K562 (cell line): ENCODE measurements around the gene FZD4. TPM values are rescaled to one million over a fixed set of nuclear protein-coding genes. Genes with fewer than 3 reads are reported as not detected.

Experiments
- ATAC-seq: fragments of 200-7000 bp; cut with Tn5 transposase; 3 replicates; pipeline ENCODE4 v1.9.1; 2020; ENCODE audit warnings: moderate library complexity
- BruUV-seq: library from RNA; stranded (reverse); fragments of 400-500 nt; replicated peaks from 2 replicates; lab custom pipeline; 2021; lab: Mats Ljungman, UMichigan
- CTCF ChIA-PET: fragments of 300-600 bp; formaldehyde crosslinking; extraction: SDS; loops from one replicate; lab custom pipeline; 2021; ENCODE audit warnings: low intra/inter-chr PET ratio; lab: Yijun Ruan, JAX
- POLR2A ChIA-PET: fragments of 300-600, 350-650 bp; sonication (Branson Sonifier 250); formaldehyde crosslinking; extraction: SDS; loops from one replicate; lab custom pipeline; 2021; ENCODE audit warnings: antibody characterized with exemption, inconsistent platforms; lab: Yijun Ruan, JAX
- DNase-seq, 4 experiments: peaks; one replicate each; pipeline versions ENCODE4 v3.0.0 to v3.0.0-alpha.2; 2011 to 2018; ENCODE audit warnings: low spot score in 3 of 4, mixed read lengths in 3 of 4; ENCODE audit errors: extremely low read depth in 1 of 4
- FAIRE-seq: peaks from 2 replicates; lab custom pipeline; 2011; peaks lifted over from hg19 to GRCh38; lab: Jason Lieb, UNC
- H2AFZ ChIP-seq: 2 replicates; pipeline ENCODE4 v1.6.0; 2011; ENCODE audit warnings: low read depth, low read length, control low read depth, inconsistent platforms
- H3K27ac ChIP-seq: fragments of 200-600 bp; 3 replicates; pipeline ENCODE4 v1.8.0; 2011; ENCODE audit warnings: low read depth, mild to moderate bottlenecking, control low read depth, inconsistent platforms, low read length, moderate library complexity, mixed read lengths; ENCODE audit errors: extremely low read depth
- H3K27me3 ChIP-seq, 2 experiments: fragments of 300-600 bp in 1 of 2; 2 replicates in 1 of 2; 3 replicates in 1 of 2; pipeline versions ENCODE4 v1.6.0 to v1.8.0; 2011; ENCODE audit warnings: inconsistent platforms in 2 of 2, low read length in 2 of 2, mild to moderate bottlenecking in 1 of 2, mixed read lengths in 1 of 2, moderate library complexity in 1 of 2; ENCODE audit not compliant: control insufficient read depth in 2 of 2, insufficient read depth in 2 of 2
- H3K36me3 ChIP-seq: fragments of 300-600 bp; 3 replicates; pipeline ENCODE4 v1.8.0; 2011; ENCODE audit warnings: mild to moderate bottlenecking, low read length, inconsistent platforms; ENCODE audit not compliant: control insufficient read depth, insufficient read depth
- H3K4me1 ChIP-seq, 2 experiments: fragments of 200-600 bp in 1 of 2; replicated peaks in 1 of 2; 2 replicates in 1 of 2; 3 replicates in 1 of 2; pipeline versions ENCODE4 v1.5.1 to v1.8.0; 2011; ENCODE audit warnings: inconsistent platforms in 2 of 2, low read length in 2 of 2, mild to moderate bottlenecking in 1 of 2, mixed read lengths in 1 of 2, moderate library complexity in 1 of 2; ENCODE audit not compliant: control insufficient read depth in 2 of 2, insufficient read depth in 2 of 2
- H3K4me2 ChIP-seq: 2 replicates; pipeline ENCODE4 v1.6.1; 2011; ENCODE audit warnings: low read length, control low read depth, inconsistent platforms, mixed read lengths; ENCODE audit not compliant: insufficient read depth
- H3K4me3 ChIP-seq: fragments of 200-600 bp; sonication (generic), shearing (Covaris generic); 2 replicates; pipeline ENCODE4 v1.5.1; 2016; ENCODE audit warnings: control low read depth, inconsistent platforms
- H3K79me2 ChIP-seq: fragments of 200-600 bp; 3 replicates; pipeline ENCODE4 v1.8.0; 2011; ENCODE audit warnings: low read length, inconsistent platforms; ENCODE audit not compliant: control insufficient read depth, insufficient read depth
- H3K9ac ChIP-seq, 2 experiments: 2 replicates each; pipeline versions ENCODE4 v1.6.0 to v1.6.1; 2011; ENCODE audit warnings: low read depth in 2 of 2, low read length in 2 of 2, control low read depth in 1 of 2, inconsistent platforms in 1 of 2, mild to moderate bottlenecking in 1 of 2, mixed read lengths in 1 of 2; ENCODE audit not compliant: insufficient read depth in 1 of 2
- H3K9me1 ChIP-seq: one replicate; pipeline ENCODE4 v1.6.0; 2011; ENCODE audit warnings: inconsistent platforms, mild to moderate bottlenecking, low read length, moderate library complexity; ENCODE audit not compliant: control insufficient read depth, insufficient read depth
- H3K9me3 ChIP-seq: replicated peaks from 2 replicates; pipeline ENCODE4 v1.5.1; 2011; ENCODE audit warnings: low read depth, low read length, inconsistent platforms; ENCODE audit not compliant: control insufficient read depth, insufficient read depth
- H4K20me1 ChIP-seq: replicated peaks from 2 replicates; pipeline ENCODE4 v1.6.1; 2011; ENCODE audit warnings: low read length, inconsistent platforms, mixed read lengths; ENCODE audit not compliant: control insufficient read depth, insufficient read depth
- CXXC5 ChIP-seq: fragments of 250-450 bp; sonication (Bioruptor Pico); IDR thresholded peaks from 2 replicates; pipeline ENCODE4 v1.8.0; 2022; ENCODE audit warnings: inconsistent platforms, mild to moderate bottlenecking, moderate library complexity
- ESRRA ChIP-seq: fragments of 450-650 bp; IDR thresholded peaks from 2 replicates; pipeline ENCODE4 v1.6.1; 2014; ENCODE audit warnings: low read depth, mild to moderate bottlenecking, moderate library complexity, borderline replicate concordance
- GTF2A2 ChIP-seq: IDR thresholded peaks from 2 replicates; pipeline ENCODE4 v1.6.1; 2016; ENCODE audit warnings: mild to moderate bottlenecking, missing genetic modification characterization, missing compliant biosample characterization
- HIVEP1 ChIP-seq: fragments of 250-450 bp; sonication (Bioruptor Pico); IDR thresholded peaks from 2 replicates; pipeline ENCODE4 v1.4.0; 2020; ENCODE audit warnings: mild to moderate bottlenecking
- MECOM ChIP-seq: fragments of 250-450 bp; sonication (Bioruptor Pico); IDR thresholded peaks from 2 replicates; pipeline ENCODE4 v1.8.0; 2022; ENCODE audit warnings: inconsistent platforms
- NFRKB ChIP-seq: fragments of 450-650 bp; IDR thresholded peaks from 2 replicates; pipeline ENCODE4 v1.6.1; 2016; ENCODE audit warnings: low read depth
- NR4A1 ChIP-seq, 2 experiments: fragments of 250-450 bp in 1 of 2; fragments of 450-650 bp in 1 of 2; sonication (Bioruptor Pico) in 1 of 2; IDR thresholded peaks; 2 replicates each; pipeline versions ENCODE4 v1.4.0 to v1.6.1; 2016 to 2020; ENCODE audit warnings: mild to moderate bottlenecking in 2 of 2, missing compliant biosample characterization in 1 of 2, missing genetic modification characterization in 1 of 2, moderate library complexity in 1 of 2
- PTTG1 ChIP-seq: fragments of 450-650 bp; IDR thresholded peaks from 2 replicates; pipeline ENCODE4 v1.6.1; 2016; ENCODE audit warnings: low read depth, mild to moderate bottlenecking, missing genetic modification characterization, missing compliant biosample characterization
- ZC3H8 ChIP-seq: fragments of 450-650 bp; IDR thresholded peaks from 2 replicates; pipeline ENCODE4 v1.6.1; 2017
- ZKSCAN3 ChIP-seq: fragments of 250-450 bp; sonication (Bioruptor Pico); IDR thresholded peaks from 2 replicates; pipeline ENCODE4 v1.4.0; 2020
- ZNF124 ChIP-seq: sonication (generic); formaldehyde crosslinking; IDR thresholded peaks from 2 replicates; pipeline ENCODE4 v1.8.1; 2022; ENCODE audit warnings: missing genetic modification reagents
- ZNF41 ChIP-seq: fragments of 250-450 bp; sonication (Bioruptor Pico); conservative IDR thresholded peaks from 2 replicates; pipeline ENCODE4 v1.4.0; 2020; ENCODE audit warnings: mild to moderate bottlenecking
- ZNF444 ChIP-seq: fragments of 250-450 bp; sonication (Bioruptor Pico); IDR thresholded peaks from 2 replicates; pipeline ENCODE4 v1.4.0; 2020; ENCODE audit warnings: mild to moderate bottlenecking, moderate library complexity
- ZNF592 ChIP-seq: fragments of 450-650 bp; IDR thresholded peaks from 2 replicates; pipeline ENCODE4 v1.6.1; 2017; ENCODE audit warnings: antibody characterized with exemption, mild to moderate bottlenecking
- ZNF766 ChIP-seq: fragments of 200-800 bp; sonication (Bioruptor generic); conservative IDR thresholded peaks from 2 replicates; pipeline ENCODE4 v1.6.1; 2016; ENCODE audit warnings: missing genetic modification characterization, missing compliant biosample characterization
- WGBS: fragments of 100-300 bp; shearing (Covaris generic); methylation state at CpG from one replicate; pipeline ENCODE4 v1.1.6; 2016; ENCODE audit warnings: low coverage, mixed read lengths; ENCODE audit not compliant: insufficient coverage; ENCODE audit errors: missing lambda C conversion rate; 5-methylcytosine and 5-hydroxymethylcytosine counted together
- in situ Hi-C: fragments of 300-500 bp; cut with MboI; formaldehyde crosslinking; loops from 4 replicates; pipeline ENCODE4 v1.15.0; 2018; ENCODE audit warnings: inconsistent platforms, mixed read lengths
- intact Hi-C: fragments of 100-400 bp; cut with micrococcal nuclease; formaldehyde crosslinking; loops from 2 replicates; pipeline ENCODE4 v1.14.2; 2022
- polyA plus RNA-seq, 8 experiments: library from polyadenylated mRNA; depleted of rRNA in 4 of 8; stranded (reverse) in 5 of 8; unstranded in 3 of 8; fragments of >200 nt; fragmentation: Nextera tagmentation in 2 of 8; fragmentation: Illumina TruSeq in 1 of 8; extraction: Ambion mirVana in 2 of 8; extraction: Trizol in 1 of 8; gene quantifications; 2 replicates each; pipeline versions ENCODE4 v1.2.1 to v1.2.3, GENCODE V29; 2011 to 2014; ENCODE audit warnings: inconsistent platforms in 1 of 8, missing spikeins in 1 of 8
- total RNA-seq, 7 experiments: library from RNA; depleted of rRNA in 6 of 7; stranded (reverse); fragments of >200 nt in 6 of 7; fragmentation: Illumina TruSeq in 2 of 7; extraction: Trizol in 2 of 7; gene quantifications; 2 replicates each; pipeline versions ENCODE4 v1.2.1 to v1.2.3, GENCODE V29; 2011 to 2021; ENCODE audit warnings: low replicate concordance in 1 of 7

Gene FZD4
- total and polyA plus RNA-seq, 9 of the 15 experiments (the other 6 are each of a cell fraction or from before 2014, with no cell fraction given): 1.2 to 7.9 (median 5.8) TPM

GRCh38 chr11:86932924-86933875, 22.0 kb downstream of the FZD4 start:
- Histone ChIP-seq H3K4me2 (peak overlapping the region; percentile 67; the same call in 1 of the 2 replicates), H4K20me1 (no peaks in the 10 kb centered on the region), H3K36me3 (no peaks in the 10 kb centered on the region; the same call in 2 of the 3 replicates), H3K9me3 (no peaks in the 10 kb centered on the region), H3K4me3 (no peak overlapping the region), H3K27ac (peak overlapping the region; percentile 87), H3K4me1 (peaks cover 28 to 57% of the 10 kb centered on the region in 2 experiments), H2AFZ (peak overlapping the region; percentile 54), H3K9me1 (no peaks in the 10 kb centered on the region), H3K79me2 (peaks cover 14% of the 10 kb centered on the region; the same call in 1 of the 3 replicates), H3K9ac (peak overlapping the region; percentile 31 to 67; a peak in 1 of 4 replicates), H3K27me3 (no peaks in the 10 kb centered on the region)
- in situ Hi-C loops (loop anchor here (10.0 kb wide), 1 partner anchor 492 kb away; no protein-coding TSS in a partner anchor), intact Hi-C loops (no loop called here)
- CTCF ChIA-PET: no interaction called here
- POLR2A ChIA-PET: interaction anchor here (1.0 to 1.9 kb wide), 2 partner anchors 7 to 13 kb away, joined by 4 read pairs; no protein-coding TSS in a partner anchor
- no TSS peak for BruUV-seq
- no peak for DNase-seq
- no peak for ATAC-seq
- 56% methylated on average over 11 of the region's 11 CpGs for WGBS
- FAIRE-seq: no peak
- TF ChIP-seq ESRRA (no peak), ZNF766 (peak; percentile 36), ZC3H8 (no peak), ZNF41 (CRISPR knock-in tag) (0 out of 2 replicates have a peak, but pooled peaks have one; percentile 16), CXXC5 (peak; percentile 34), NR4A1 (CRISPR knock-in tag; IDR thresholded peaks at IDR 0.05) (no peak), NR4A1 (tag; IDR thresholded peaks at IDR 0.05) (peak; percentile 74), NFRKB (peak; percentile 17; the same call in 1 of the 2 replicates), HIVEP1 (CRISPR knock-in tag) (0 out of 2 replicates have a peak, but pooled peaks have one; percentile 52), MECOM (0 out of 2 replicates have a peak, but pooled peaks have one; percentile 14), ZNF124 (CRISPR knock-in tag) (no peak), GTF2A2 (tag) (0 out of 2 replicates have a peak, but pooled peaks have one; percentile 37), ZKSCAN3 (CRISPR knock-in tag) (0 out of 2 replicates have a peak, but pooled peaks have one; percentile 8), ZNF592 (peak; percentile 74), PTTG1 (peak; percentile 26; the same call in 1 of the 2 replicates), ZNF444 (CRISPR knock-in tag) (no peak)
